Neuronal stem cell (in vitro differentiated cells): ENCODE results near the gene PLPPR2.
A peak's percentile ranks its signal among the peaks of the same experiment; 100 is the strongest.

ENCODE experiments used
- DNase-seq: peaks from one replicate; pipeline ENCODE4 v3.0.0-alpha.2; 2013; ENCODE audit warnings: low spot score
- H2AFZ ChIP-seq: one replicate; pipeline ENCODE4 v1.6.1; 2013; ENCODE audit warnings: mild to moderate bottlenecking, low read length, inconsistent platforms
- H2AK5ac ChIP-seq: 2 replicates; pipeline ENCODE4 v1.6.1; 2013; ENCODE audit warnings: low read depth, mild to moderate bottlenecking, inconsistent platforms, low read length, moderate library complexity, mixed read lengths
- H2BK120ac ChIP-seq: 2 replicates; pipeline ENCODE4 v1.6.1; 2013; ENCODE audit warnings: low read depth, mild to moderate bottlenecking, inconsistent platforms, low read length, moderate library complexity, mixed read lengths
- H2BK12ac ChIP-seq: one replicate; pipeline ENCODE4 v1.6.1; 2013; ENCODE audit warnings: low read length, inconsistent platforms
- H2BK15ac ChIP-seq: 2 replicates; pipeline ENCODE4 v1.6.1; 2013; ENCODE audit warnings: mild to moderate bottlenecking, low read length, inconsistent platforms, mixed read lengths
- H2BK5ac ChIP-seq: one replicate; pipeline ENCODE4 v1.6.1; 2013; ENCODE audit warnings: inconsistent platforms, mild to moderate bottlenecking, low read length, moderate library complexity
- H3K14ac ChIP-seq: one replicate; pipeline ENCODE4 v1.6.1; 2013; ENCODE audit warnings: low read length, inconsistent platforms
- H3K18ac ChIP-seq: 2 replicates; pipeline ENCODE4 v1.6.1; 2013; ENCODE audit warnings: low read length, inconsistent platforms
- H3K23ac ChIP-seq: 2 replicates; pipeline ENCODE4 v1.6.1; 2013; ENCODE audit warnings: low read depth, mild to moderate bottlenecking, mixed read lengths, low read length, inconsistent platforms; ENCODE audit not compliant: poor library complexity
- H3K27ac ChIP-seq: replicated peaks from 3 replicates; pipeline ENCODE4 v1.5.1; 2013; ENCODE audit warnings: low read length, inconsistent platforms
- H3K27me3 ChIP-seq, 3 experiments: 2 replicates each; pipeline ENCODE4 v1.6.1; 2013; ENCODE audit warnings: low read length in 3 of 3, mild to moderate bottlenecking in 2 of 3, inconsistent platforms in 1 of 3, low read depth in 1 of 3, mixed read lengths in 1 of 3, moderate library complexity in 1 of 3; ENCODE audit not compliant: control insufficient read depth in 3 of 3, insufficient read depth in 3 of 3
- H3K36me3 ChIP-seq, 2 donors: replicated peaks in 1 of 2; 2 replicates each; pipeline ENCODE4 v1.6.1; 2013; ENCODE audit warnings: low read length in 2 of 2; ENCODE audit not compliant: control insufficient read depth in 2 of 2, insufficient read depth in 2 of 2
- H3K4ac ChIP-seq: 2 replicates; pipeline ENCODE4 v1.6.1; 2013; ENCODE audit warnings: inconsistent platforms, mild to moderate bottlenecking, low read length, moderate library complexity
- H3K4me1 ChIP-seq, 2 donors: 1 replicate in 1 of 2; 2 replicates in 1 of 2; pipeline ENCODE4 v1.6.1; 2013; ENCODE audit warnings: low read length in 2 of 2, low read depth in 1 of 2; ENCODE audit not compliant: control insufficient read depth in 2 of 2, insufficient read depth in 1 of 2
- H3K4me2 ChIP-seq: one replicate; pipeline ENCODE4 v1.6.1; 2013; ENCODE audit warnings: mild to moderate bottlenecking, low read length, inconsistent platforms; ENCODE audit not compliant: insufficient read depth, poor library complexity, severe bottlenecking
- H3K4me3 ChIP-seq, 2 donors: 2 replicates each; pipeline ENCODE4 v1.5.1; 2013; ENCODE audit warnings: low read length in 2 of 2, mild to moderate bottlenecking in 2 of 2, inconsistent platforms in 1 of 2, moderate library complexity in 1 of 2
- H3K79me1 ChIP-seq: one replicate; pipeline ENCODE4 v1.6.1; 2013; ENCODE audit warnings: low read depth, mild to moderate bottlenecking, inconsistent platforms, low read length, moderate library complexity
- H3K9ac ChIP-seq: one replicate; pipeline ENCODE4 v1.6.1; 2013; ENCODE audit warnings: mild to moderate bottlenecking, low read depth, low read length, inconsistent platforms; ENCODE audit not compliant: poor library complexity
- H3K9me3 ChIP-seq, 2 donors: replicated peaks in 1 of 2; 2 replicates each; pipeline versions ENCODE3 to v1.6.1; 2013; ENCODE audit warnings: low read length in 2 of 2, mild to moderate bottlenecking in 2 of 2, inconsistent platforms in 1 of 2, low read depth in 1 of 2, mixed read lengths in 1 of 2, moderate library complexity in 1 of 2; ENCODE audit not compliant: control insufficient read depth in 2 of 2, insufficient read depth in 1 of 2
- H4K8ac ChIP-seq: one replicate; pipeline ENCODE4 v1.6.1; 2013; ENCODE audit warnings: low read depth, mild to moderate bottlenecking, inconsistent platforms, low read length, moderate library complexity
- H4K91ac ChIP-seq: one replicate; pipeline ENCODE4 v1.6.1; 2013; ENCODE audit warnings: low read length, low read depth, mild to moderate bottlenecking, inconsistent platforms; ENCODE audit not compliant: poor library complexity
- WGBS, 2 donors: extraction: QIAGEN DNeasy Blood & Tissue Kit; methylation state at CpG; one replicate each; pipeline ENCODE4 v1.1.7; 2013; ENCODE audit warnings: missing lambda C conversion rate in 2 of 2, mixed read lengths in 1 of 2; ENCODE audit not compliant: insufficient read length in 2 of 2, insufficient replicate concordance in 1 of 2; ENCODE audit errors: extremely low coverage in 2 of 2; 5-methylcytosine and 5-hydroxymethylcytosine counted together

PLPPR2 gene

DNA sequence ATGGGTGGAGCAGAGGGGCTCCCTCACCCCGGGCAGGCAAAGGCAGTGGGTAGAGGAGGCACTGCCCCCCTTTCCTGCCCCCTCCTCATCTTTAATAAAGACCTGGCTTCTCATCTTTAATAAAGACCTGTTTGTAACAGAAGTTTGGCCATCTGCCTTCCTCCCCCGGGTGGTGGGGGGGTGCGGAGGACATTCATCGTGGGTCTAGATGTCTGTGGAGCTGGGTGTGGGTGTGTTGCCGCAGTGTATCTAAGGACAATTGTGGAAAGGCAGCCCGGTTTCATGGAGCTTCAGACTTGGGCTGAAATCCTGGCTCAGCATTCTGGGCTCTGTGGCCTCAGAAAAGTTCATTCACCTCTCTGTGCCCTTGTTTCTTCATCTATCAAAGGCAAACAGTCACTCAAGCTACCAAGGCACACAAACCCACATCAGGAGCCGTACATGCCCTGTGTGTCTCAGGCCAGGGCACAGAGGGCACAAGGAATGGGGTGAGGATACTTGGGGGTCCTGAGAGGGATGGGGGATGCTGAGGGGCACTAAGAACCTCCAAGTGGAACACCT, 10.4 kb downstream of the PLPPR2 start:
- no peaks in the 10 kb centered on the region for H3K79me1 ChIP-seq
- H3K4me2 ChIP-seq = no peak overlapping the region
- H2BK12ac ChIP-seq = no peak overlapping the region
- no peak for DNase-seq
- H3K18ac ChIP-seq = no peak overlapping the region
- no peak overlapping the region for H2BK15ac ChIP-seq
- no peak overlapping the region for H2BK120ac ChIP-seq
- H2AK5ac ChIP-seq = peak overlapping the region; percentile 10
- no CpG with 5 or more reads among the region's 7 CpGs for WGBS, 2 donors
- H2BK5ac ChIP-seq = no peak overlapping the region
- H3K4ac ChIP-seq = no peak overlapping the region
- H3K9ac ChIP-seq = no peak overlapping the region
- H3K9me3 ChIP-seq = no peaks in the 10 kb centered on the region
- H3K27me3 ChIP-seq = peaks cover 0 to 8% (median 0%) of the 10 kb centered on the region in 3 experiments
- peaks cover 0 to 5% of the 10 kb centered on the region in 2 donors for H3K36me3 ChIP-seq
- H3K27ac ChIP-seq = no peak overlapping the region
- no peak overlapping the region for H3K14ac ChIP-seq
- H4K8ac ChIP-seq = no peak overlapping the region
- H3K4me3 ChIP-seq = no peak overlapping the region
- H4K91ac ChIP-seq = no peak overlapping the region
- H2AFZ ChIP-seq = no peak overlapping the region
- no peak overlapping the region for H3K23ac ChIP-seq
- peaks cover 0 to 9% of the 10 kb centered on the region in 2 donors for H3K4me1 ChIP-seq

DNA sequence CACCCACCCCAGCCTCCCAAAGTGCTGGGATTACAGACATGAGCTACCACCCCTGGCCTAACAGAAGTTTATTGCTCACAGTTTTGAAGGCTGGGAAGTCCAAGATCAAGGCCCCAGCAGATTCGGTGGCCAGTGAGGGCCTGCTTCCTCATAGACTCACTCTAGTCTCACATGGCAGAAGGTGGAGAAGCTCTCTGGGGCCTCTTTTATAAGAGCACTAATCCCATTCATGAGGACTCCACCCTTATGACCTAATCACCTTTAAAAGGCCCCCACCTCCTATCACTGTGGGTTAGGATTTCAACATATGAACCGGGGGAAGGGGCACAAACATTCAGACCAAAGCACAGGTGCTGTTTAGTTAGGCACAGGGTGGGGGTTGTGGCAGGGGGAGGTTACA, 12.3 kb downstream of the PLPPR2 start:
- no peak overlapping the region for H3K4me3 ChIP-seq
- H4K8ac ChIP-seq = no peak overlapping the region
- H2BK12ac ChIP-seq = no peak overlapping the region
- no peak overlapping the region for H3K18ac ChIP-seq
- no peak overlapping the region for H2BK120ac ChIP-seq
- peaks cover 0 to under 1% (median 0%) of the 10 kb centered on the region in 3 experiments for H3K27me3 ChIP-seq
- H3K36me3 ChIP-seq = peaks cover 0 to 5% of the 10 kb centered on the region in 2 donors
- no peaks in the 10 kb centered on the region for H3K79me1 ChIP-seq
- H2AK5ac ChIP-seq = no peak overlapping the region
- no peak overlapping the region for H3K23ac ChIP-seq
- H3K4me1 ChIP-seq = no peaks in the 10 kb centered on the region
- no peak overlapping the region for H4K91ac ChIP-seq
- H3K4ac ChIP-seq = no peak overlapping the region
- no peak overlapping the region for H2BK15ac ChIP-seq
- no peak for DNase-seq
- H3K4me2 ChIP-seq = no peak overlapping the region
- no peak overlapping the region for H2BK5ac ChIP-seq
- no peak overlapping the region for H3K14ac ChIP-seq
- no peak overlapping the region for H3K9ac ChIP-seq
- no peaks in the 10 kb centered on the region for H3K9me3 ChIP-seq
- H2AFZ ChIP-seq = no peak overlapping the region
- no CpG with 5 or more reads among the region's 2 CpGs for WGBS, 2 donors
- no peak overlapping the region for H3K27ac ChIP-seq

DNA sequence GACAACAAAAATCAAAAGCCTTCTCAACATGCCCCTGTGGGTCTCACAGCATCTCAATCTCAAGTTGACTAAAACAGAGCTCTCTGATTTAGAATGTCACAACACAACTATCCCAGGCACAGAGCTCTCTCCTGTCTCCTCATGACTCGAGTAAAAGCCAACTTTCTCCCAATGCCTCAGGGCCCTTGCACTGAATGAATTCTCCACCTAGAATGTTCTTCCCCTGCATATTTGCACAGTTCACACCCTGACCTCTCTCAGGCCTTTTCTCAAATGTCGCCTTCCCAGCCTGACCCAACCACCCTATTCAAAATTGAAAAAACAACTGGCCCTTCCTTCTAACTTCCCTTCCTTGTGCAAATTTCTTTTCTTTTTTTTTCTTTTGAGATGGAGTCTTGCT, 15.5 kb downstream of the PLPPR2 start:
- DNase-seq = no peak
- no peaks in the 10 kb centered on the region for H3K79me1 ChIP-seq
- no peak overlapping the region for H3K4me2 ChIP-seq
- H3K18ac ChIP-seq = no peak overlapping the region
- H3K9ac ChIP-seq = no peak overlapping the region
- peaks cover 17 to 19% of the 10 kb centered on the region in 2 donors for H3K4me1 ChIP-seq
- no peak overlapping the region for H2BK5ac ChIP-seq
- H3K36me3 ChIP-seq = peaks cover 0 to 3% of the 10 kb centered on the region in 2 donors
- no peak overlapping the region for H2BK12ac ChIP-seq
- H2BK120ac ChIP-seq = no peak overlapping the region
- no peak overlapping the region for H4K8ac ChIP-seq
- no peak overlapping the region for H3K14ac ChIP-seq
- H2AFZ ChIP-seq = no peak overlapping the region
- no peak overlapping the region for H3K4me3 ChIP-seq
- H3K23ac ChIP-seq = no peak overlapping the region
- no peak overlapping the region for H2BK15ac ChIP-seq
- no peak overlapping the region for H3K4ac ChIP-seq
- H3K27me3 ChIP-seq = no peaks in the 10 kb centered on the region
- H4K91ac ChIP-seq = no peak overlapping the region
- no peak overlapping the region for H3K27ac ChIP-seq
- no peak overlapping the region for H2AK5ac ChIP-seq
- H3K9me3 ChIP-seq = no peaks in the 10 kb centered on the region
- no CpG with 5 or more reads among the region's 2 CpGs for whole genome bisulfite sequencing, 2 donors

DNA sequence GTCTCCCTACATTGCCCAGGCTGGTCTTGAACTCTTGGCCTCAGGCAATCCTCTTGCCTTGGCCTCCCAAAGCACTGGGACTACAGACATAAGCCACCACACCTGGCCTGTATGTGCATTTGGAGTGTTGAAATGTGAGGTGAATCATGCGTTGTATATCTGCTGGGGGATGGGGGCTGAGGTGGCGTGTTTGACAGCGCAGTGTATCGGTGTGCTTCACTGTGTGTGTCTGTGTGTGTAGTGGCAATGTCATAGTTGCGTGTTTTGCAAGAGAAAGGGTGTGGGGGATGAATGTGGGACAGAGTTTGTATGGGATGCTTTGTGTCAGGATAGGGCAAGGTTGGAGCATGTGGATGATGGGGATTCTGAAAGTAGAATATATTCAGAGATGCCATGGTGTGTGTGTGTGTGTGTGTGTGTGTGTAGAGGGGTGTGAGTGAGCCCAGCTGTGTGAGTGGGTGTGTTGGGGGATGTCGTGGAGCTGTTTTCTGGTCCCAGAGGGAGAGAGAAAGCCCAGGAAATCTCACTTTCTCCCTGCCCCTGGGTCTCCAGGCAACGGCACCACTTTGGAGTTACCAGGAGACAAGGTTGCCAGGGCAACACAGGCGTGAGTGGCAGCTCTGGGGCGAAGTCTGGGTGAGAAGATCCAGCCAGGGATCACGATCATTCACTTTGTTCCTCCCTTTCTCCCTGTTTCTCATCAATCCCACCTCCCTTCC, 18.1 kb downstream of the PLPPR2 start:
- Histone ChIP-seq H3K4me1 (peaks cover 17 to 21% of the 10 kb centered on the region in 2 donors), H2BK15ac (no peak overlapping the region), H3K14ac (no peak overlapping the region), H3K9me3 (no peaks in the 10 kb centered on the region), H3K27me3 (no peaks in the 10 kb centered on the region), H2AK5ac (no peak overlapping the region), H3K18ac (no peak overlapping the region), H3K27ac (peak overlapping the region; percentile 63), H2AFZ (peak overlapping the region; percentile 92), H3K4me2 (peak overlapping the region; percentile 71), H3K79me1 (peaks cover 1% of the 10 kb centered on the region), H2BK12ac (no peak overlapping the region), H3K23ac (no peak overlapping the region), H2BK5ac (no peak overlapping the region), H2BK120ac (no peak overlapping the region), H4K91ac (no peak overlapping the region), H3K4ac (no peak overlapping the region), H3K4me3 (peak overlapping the region; percentile 9 to 67), H3K36me3 (peaks cover 0 to 15% of the 10 kb centered on the region in 2 donors), H4K8ac (no peak overlapping the region), H3K9ac (no peak overlapping the region)
- peak; percentile 76 for DNase-seq
- no CpG with 5 or more reads among the region's 10 CpGs for WGBS, 2 donors
